ENCODE data around the gene RHOA. TPM values are rescaled to one million over a fixed set of nuclear protein-coding genes. Genes with fewer than 3 reads are reported as not detected.

Gene RHOA
- 199 and 229 TPM in 2 replicates for total RNA-seq (2014; rRNA removed; shearing (Covaris generic))

DNA sequence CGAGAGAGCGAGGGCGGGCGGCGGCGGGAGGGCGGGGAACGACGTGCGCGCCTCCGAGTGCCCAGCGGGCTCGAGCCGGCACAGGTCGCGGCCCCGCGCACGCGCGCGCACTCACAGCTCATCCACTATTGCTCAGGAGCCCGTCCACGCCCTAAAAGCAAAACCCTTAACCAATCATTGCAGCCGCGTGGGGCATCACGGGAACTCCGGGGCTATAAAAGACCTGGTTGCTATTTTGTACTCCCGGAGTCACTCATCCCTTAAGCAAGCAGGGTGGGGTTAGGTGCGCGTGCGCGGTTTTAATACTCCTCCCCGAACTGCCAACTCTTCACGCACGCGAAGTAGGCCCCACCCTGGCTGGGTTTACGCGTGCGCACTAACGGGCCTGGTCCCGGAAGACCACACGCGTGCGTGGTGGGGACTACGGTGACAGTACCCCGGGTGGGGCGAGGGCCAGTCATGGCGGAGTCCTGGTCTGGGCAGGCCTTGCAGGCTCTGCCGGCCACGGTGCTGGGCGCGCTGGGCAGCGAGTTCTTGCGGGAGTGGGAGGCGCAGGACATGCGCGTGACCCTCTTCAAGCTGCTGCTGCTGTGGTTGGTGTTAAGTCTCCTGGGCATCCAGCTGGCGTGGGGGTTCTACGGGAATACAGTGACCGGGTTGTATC is at the start of gene RHOA, which contains the start of gene TCTA:
RHOA (minus strand) TSS at position 9 of the 664 bp plus-strand sequence. CDS start 36,387 bp downstream, outside the sequence.
TCTA (plus strand) TSS at position 456 of the 664 bp plus-strand sequence; CDS start at position 460, 4 bp downstream.
- peak; percentile 97 for DNase-seq (ENCODE audit: low spot score)

DNA sequence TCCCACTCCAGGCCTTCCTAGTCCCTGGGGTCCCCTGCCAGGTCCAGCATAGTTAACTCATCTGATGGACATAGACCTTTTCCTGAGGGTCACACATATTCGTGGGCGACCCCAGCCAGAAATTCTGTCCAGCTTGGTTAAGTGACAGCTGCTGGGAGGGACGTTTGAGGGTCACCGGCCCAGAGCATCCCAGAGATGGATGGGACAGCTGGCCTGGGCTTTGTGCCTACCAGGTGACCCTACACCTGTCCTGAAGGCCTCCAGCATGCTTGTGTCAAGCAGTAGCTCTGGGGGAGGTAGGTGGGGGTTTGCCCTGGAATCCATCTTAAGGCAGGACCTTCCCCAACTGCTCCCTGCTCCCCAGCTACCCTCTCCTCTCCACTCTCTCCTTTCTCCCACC is 49.2 kb upstream of the RHOA start:
- no peak for DNase-seq (ENCODE audit: low spot score)

DNA sequence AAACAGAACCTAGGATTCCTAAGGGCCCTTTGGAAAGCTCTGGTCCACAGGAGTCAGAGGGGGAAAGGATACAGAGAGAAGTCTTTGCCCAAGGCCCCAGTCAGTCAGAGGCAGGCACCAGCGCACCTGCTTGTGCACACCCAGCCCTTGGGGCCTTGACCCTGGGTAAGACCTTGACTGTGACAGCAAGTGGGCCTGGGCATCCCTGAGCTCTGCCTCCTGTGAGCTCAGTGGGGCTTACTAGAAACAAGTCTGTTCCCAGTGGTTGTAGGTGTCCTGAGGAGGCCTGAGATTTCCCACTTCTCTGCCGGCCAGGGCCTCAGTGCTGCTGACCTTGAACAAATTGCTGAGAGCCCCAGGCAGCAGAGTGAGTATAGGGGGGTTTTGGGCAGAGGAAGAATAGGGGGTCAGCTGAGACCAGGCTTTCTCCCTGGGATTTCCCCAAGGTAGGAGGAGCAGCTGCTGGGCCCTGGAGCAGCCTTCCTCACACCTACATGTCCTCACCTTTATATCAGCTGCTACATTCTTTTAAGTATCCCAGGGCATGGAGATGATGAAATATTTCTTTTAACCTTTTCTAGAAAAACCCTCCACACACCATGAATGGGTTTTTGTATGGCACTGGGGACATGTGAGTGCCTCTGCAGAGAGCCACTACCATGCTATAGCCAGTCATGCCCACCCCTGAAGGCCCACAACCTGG is 48.6 kb upstream of the RHOA start:
- no peak for DNase-seq (ENCODE audit: low spot score)

DNA sequence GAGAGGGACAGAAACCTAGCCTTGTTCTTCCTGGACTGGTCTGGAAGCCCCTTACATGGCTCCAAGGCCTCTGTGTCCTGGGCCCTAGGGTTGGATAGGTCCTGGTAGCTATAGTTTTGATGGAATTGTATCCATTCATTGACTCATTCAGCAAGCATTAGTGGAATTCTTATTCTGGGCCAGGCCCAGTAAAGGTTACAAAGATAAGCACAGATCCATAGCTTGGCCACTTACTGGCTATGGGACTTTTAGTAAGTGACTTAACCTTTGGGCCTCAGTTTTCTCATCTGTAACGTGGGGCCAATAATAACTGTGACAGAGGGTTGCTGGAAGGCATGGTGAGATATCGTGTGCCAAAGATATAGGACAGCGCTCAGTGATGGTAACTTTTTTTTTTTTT is 44.7 kb upstream of the RHOA start:
- no peak for DNase-seq (ENCODE audit: low spot score)

DNA sequence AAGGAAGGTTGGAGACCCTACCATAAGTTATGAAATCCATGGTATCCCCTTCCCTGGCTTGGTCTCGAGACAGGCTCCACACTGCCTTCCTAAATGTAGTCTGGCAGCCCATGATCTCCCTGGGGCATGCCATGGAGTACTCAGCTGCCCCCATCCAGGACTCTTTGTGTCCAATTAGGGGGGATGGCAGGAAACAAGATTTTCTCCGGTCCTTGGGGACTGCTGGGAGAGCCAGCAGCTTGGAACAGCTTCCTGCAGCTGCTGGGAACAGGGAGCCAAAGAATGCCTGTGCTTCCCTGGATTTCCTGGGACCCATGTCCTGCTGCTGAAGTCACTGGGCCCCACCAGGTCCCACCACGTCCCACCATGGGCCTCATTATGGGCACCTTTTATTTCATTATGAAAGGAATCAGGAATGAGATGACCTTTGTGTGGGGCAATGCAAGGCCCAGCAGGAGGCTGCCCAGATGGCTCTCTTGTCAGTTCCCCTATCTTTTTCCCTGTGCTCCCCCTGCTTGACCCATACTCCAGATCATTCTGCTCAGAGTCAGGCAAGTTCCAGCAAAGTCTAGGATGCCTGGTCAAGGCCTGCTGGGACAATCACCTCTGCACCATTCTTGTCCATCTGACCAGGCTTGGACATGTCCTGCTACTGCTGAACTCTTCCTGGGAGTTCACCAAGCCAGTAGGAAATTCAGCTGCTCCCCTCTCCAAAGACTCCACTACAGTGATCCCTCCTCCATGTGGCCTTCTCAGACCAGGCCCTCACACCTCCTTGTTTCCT is 43.3 kb upstream of the RHOA start:
- DNase-seq (ENCODE audit: low spot score) = no peak

DNA sequence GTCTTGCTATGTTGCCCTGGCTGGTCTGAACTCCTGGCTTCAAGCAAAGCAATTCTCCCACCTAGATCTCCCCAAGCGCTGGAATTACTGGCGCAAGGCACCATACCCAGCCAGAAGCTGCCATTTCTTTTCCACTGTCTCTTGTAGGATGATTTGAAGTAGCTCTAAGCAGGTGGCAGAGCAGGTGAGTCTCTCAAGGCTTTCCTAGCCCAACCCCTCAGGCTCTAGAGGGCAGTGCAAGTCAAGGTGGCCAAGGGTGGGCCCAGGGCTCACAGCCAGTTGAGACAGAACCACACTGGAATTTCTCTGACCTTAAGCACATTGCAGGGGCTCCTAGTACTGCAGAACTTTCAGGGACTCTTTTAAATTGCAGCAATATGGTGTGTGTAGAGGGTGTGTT is 42.7 kb upstream of the RHOA start:
- peak; percentile 51 for DNase-seq (ENCODE audit: low spot score)

DNA sequence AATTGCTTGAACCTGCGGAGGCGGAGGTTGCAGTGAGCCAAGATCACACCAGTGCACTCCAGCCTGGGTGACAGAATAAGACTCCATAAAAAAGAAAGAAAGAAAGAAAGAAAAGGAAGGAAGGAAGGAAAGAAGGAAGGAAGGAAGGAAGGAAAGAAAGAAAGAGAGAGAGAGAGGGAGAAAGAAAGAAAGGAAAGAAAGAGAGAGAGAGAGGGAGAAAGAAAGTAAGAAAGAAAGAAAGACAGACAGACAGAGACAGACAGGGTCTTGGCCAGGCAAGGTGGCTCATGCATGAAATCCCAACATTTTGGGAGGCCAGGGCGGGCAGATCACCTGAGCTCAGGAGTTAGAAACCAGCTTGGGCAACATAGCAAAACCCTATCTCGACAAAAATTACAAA is 41.8 kb upstream of the RHOA start:
- no peak for DNase-seq (ENCODE audit: low spot score)

DNA sequence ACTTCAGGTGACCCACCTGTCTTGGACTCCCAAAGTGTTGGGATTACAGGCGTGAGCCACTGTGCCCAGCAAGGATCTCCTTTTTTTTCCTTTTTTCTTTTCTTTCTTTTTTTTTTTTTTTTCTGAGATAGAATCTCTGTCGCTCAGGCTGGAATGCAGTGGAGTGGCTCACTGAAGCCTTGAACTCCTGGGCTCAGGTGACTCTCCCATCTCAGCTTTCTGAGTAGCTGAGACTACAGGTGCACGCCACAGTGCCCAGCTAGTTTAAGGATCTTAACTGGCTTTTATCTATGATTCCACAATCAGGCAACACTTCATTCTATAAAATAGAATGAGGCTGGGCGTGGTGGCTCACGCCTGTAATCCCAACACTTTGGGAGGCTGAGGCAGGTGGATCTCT is 33.6 kb upstream of the RHOA start:
- DNase-seq (ENCODE audit: low spot score) = no peak

DNA sequence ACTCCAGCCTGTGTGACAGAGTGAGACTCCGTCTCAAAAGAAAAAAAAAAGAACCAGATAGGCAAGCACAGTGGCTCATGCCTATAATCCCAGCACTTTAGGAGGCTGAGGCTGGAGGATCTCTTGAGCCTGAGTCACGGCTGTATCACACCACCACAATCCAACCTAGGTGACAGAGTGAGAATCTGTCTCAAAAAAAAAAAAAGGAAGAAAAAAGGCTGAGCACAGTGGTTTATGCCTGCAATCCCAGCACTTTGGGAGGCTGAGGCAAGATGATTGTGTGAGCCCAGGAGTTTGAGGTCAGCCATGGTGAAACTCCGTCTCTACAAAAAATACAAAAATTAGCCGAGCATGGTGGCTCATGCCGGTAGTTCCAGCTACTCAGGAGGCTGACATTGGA is 23.0 kb upstream of the RHOA start:
- no peak for DNase-seq (ENCODE audit: low spot score)

DNA sequence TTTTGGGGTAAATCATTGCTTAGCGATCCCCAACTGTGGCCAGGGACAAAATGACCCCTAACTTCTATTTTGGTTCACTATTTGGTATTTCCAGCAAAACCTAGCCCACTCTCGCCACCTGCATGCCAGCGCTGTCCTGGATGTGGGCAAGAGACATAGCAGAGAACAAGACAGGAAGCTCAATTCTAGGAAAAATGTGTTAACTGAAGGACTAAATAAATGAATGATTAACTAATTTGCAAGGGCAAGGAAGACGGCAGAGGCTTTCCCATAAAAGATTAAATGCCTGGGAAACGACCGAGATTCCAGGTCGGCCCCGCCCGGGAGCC is 16.9 kb upstream of the RHOA start:
- no peak for DNase-seq (ENCODE audit: low spot score)

DNA sequence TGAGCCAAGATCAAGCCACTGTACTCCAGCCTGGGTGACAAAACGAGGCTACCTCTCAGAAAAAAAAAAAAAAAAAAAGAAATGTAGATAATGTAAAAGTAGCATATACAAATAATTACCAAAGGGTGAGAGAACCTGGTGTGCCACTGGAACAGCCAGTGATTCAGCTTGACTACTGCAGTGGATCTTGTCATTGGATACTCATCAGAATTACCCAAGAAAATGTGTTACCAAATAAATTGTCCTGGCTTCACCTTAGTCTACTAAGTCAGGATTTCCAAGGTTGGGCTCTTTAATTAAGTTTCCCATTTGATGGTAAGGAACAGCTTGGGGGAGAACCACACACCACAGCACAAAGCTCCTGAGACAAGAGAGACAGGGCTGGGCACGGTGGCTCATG is 15.8 kb upstream of the RHOA start:
- DNase-seq (ENCODE audit: low spot score) = no peak

DNA sequence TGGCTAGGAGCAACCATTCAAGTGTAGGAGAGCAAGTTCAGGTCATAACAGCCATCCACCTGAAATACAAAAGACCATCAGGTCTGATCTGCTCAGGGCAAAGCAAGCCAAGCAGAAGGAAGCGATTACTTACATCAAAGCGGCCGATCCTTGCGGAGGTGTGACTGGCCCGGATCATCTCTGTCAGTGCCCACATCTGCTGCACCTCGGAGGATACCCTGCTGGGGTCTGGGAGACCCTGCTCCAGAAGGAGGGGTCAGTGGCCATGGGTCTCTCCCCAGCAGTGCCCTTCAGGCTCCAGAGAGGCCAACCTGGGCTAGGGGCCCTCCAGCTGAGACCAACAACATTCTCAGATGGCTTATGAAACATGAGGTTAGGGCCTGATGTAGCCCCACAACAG is 13.0 kb upstream of the RHOA start:
- DNase-seq (ENCODE audit: low spot score) = no peak

DNA sequence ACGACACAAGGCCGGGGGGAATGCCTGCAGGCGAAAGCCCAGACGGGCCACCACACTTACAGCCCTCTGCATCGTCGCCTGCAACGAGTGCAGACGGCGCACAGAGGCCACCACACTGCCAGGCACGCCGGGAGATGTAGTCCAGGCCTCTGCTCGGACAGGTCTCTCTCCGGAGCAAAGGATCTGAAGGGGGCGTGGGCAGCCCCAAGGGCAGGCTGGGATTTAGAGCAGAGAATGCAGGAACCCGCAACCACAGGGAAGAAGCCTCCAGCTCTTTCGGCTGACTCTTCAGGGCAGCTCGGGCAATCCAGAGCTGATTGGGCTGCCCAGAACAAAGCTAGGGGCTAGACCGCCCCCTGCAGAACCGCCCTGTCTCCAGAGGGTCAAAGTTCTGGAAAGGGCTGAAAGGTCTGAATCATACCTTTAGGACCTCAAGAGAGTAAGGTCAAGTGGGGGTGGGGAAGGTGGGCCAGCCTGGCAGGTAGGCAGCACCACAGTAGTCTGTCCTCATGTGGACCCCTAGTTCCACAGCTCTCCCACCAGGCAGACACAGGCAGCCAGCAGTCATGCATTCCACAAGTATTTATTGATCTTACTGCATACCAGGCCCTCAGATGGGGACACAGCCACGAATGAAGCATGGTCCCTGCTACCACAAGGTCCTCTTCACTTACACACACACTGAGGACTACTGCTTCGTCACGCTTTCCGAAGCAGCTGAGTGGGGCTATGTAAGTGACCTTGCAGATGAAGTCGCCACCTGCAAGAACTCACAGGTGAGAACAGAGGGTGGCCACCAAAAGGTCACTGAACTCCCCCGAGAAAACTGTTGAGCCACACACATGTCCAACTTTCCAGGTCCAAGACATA is 10.8 kb upstream of the RHOA start, which contains the start of gene AMT:
AMT (minus strand) TSS at position 95 of the 870 bp plus-strand sequence; CDS start at position 72, 23 bp downstream.
- peak; percentile 7 for DNase-seq (ENCODE audit: low spot score)

DNA sequence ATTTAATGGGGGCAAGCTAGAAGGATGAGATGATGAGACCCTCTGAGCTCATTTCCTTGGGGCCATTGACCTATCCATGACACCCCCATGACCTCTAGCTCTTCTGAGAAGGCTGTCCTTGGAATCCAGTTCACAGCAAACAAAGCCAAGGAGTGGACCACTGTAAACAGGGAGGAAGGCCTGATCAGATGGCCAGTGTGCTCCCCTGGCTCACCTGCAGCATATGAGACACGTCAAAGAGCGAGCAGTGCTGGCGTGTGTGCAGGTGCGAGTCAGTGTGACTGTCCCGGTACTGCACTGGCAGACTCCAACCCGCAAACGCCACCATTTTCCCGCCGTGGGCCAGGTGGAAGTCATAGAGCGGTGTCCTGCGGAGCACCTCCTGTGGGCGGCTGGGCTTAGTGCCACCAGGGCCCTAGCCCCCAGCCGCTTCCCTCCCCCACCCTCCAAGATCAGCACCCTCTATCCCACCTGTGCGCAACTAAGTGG is 10.2 kb upstream of the RHOA start:
- DNase-seq (ENCODE audit: low spot score) = no peak

DNA sequence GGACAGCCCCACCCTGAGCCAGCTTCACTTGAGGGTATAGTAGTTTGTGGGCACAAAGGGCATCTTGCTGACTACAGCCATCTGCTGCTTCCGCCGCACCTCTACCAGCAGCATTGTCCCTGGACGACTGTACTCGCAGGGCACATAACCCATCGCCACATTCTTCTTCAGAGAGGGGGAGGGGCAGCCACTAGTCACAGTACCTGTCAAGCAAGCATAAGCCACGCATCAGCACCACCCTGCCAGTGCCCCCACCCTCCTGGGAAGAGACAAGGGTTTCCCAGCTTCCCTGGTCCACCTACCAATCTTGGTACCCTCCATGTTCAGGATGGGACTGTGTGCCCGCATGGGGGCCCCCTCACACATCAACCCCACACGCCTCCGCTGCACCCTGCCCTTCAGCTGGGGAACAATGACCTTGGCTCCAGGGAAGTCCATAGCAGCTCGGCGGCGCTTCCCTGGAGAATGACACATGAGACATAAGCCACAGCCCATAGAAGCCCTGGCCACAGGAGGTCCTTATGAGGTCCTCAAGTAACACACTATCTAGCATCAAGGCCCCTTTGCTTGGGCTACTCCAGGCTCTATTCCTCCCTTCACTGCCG is 5.8 kb upstream of the RHOA start:
- no peak for DNase-seq (ENCODE audit: low spot score)

DNA sequence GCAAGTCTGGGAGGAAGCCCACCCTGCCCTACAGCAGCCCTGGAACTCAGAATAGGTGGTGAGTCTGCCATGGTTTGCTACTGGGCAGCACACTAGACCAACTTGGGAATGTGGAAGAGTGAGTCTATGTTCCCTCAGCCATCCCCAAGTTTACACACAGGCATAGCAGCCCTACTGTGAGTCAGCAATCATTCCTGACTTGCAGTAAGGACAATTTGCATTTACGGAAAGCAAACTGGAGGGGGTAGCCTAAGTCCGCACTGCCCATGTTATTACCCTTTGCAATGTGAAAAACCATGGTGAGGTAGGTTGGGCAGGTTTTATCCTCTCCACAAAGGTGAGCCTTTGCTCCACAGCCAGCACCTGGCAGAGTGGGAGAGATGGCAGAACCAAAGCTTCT is 5.1 kb upstream of the RHOA start:
- no peak for DNase-seq (ENCODE audit: low spot score)

DNA sequence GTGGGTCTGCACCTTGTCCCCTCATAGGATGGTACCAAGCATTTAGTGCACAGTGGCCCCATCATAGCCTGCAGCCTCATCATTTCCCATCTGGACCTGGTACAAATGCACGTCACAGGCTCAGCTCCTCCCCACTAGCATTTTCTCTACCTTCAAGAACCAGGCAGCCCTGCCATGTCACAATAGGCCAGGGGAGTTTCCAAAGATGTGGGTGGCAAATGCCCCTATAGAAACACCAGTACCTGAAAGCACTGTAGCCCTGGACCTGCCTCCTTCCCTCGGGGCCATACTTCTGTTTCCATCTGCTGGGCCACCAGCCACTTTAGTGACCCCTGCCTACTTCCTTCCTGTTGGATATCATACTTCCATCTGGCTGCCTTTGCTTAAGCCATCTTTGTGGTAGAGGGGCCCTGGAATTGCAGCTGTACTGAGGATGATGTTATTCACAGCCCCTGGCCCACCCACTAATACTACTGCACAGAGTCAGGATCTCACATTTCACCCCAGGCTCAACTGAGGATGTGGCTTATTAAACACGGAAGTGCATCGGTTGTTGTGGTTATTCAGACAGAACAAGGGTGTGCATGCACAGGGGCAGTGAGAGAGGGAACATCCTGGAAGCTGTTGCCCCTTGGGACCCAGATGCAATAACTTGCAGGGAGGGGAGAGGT is 4.3 kb upstream of the RHOA start:
- no peak for DNase-seq (ENCODE audit: low spot score)

DNA sequence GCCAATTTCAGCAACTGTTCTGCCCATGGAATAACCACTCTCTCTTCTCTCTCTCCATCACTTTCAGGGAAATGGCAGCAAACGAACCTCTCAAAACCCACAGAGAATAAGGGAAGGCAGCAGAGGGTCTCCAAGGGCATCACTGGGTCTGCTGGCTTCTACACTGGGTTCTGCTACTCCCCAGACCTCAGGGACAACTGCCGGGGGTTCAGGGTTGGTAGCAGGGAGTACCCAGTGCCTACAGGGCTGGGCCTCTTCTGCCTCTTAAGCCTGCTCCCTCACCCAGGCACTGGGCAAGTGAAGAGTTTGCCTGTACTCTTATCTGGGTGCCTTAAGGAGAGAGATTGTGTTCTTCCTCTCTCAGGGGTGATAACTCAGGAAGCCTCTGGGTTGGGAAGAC is 3.0 kb upstream of the RHOA start:
- DNase-seq (ENCODE audit: low spot score) = no peak

DNA sequence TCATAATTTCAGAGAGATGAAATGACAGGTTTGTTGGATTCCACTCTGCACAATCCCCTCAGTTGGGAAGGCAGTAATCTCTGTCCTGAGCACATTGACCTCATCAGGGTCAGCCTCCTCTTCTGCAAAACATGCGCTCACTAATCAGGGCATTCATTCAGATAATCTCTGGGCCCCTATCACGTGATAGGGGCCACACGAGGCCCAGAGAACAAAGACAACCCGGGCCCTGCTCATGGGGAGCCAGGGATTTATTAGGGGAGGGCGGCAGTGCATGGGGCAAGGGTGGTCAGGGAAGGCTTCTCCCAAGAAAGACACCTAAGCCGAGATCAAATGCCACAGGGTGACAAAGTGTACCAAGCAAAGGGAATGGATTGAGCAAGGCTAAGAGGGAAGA is 1.6 kb upstream of the RHOA start:
- no peak for DNase-seq (ENCODE audit: low spot score)

DNA sequence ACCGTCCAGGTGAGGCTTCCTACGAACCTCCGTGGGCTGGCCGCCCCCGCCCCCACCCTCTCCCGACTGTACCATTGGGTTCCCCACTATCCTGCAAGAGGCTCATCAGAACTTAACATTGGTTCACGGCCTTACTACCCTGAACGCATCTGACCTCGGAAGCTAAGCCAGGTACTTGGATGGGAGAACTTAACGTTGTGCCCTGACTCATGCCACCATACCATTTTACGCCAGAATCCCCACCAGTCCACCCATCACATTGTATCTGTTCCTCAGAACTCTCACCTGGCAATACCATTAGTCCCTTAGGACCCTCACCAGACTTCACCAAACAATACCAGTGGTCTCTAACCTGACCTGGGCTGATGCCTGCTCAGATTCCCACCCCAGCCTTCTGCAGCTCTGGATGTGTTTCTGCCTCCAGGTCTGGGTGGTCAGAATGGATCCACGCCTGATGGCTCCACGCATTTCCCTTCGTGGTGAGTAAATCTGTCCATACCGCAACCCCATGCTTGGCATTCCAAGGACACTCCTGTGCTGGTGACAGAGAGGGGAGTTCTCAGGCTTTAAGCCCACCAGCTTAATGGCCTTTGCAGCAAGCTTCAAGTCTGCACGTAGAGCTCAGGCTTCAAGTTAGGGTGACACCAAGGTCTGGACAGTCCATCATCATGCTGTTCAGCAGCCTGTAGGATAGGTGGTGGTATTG is 1.0 kb upstream of the RHOA start:
- no peak for DNase-seq (ENCODE audit: low spot score)
